HepG2 (cell line): ENCODE data around the gene VEGFA. TPM values are rescaled to one million over a fixed set of nuclear protein-coding genes. Genes with fewer than 3 reads are reported as not detected.

Experiments
- ARHGAP35 ChIP-seq: sonication (generic); formaldehyde crosslinking; IDR thresholded peaks from 2 replicates; pipeline ENCODE4 v1.9.0; 2022; ENCODE audit warnings: mild to moderate bottlenecking, inconsistent platforms, moderate library complexity, missing genetic modification reagents, borderline replicate concordance
- ARNTL ChIP-seq: sonication (generic); formaldehyde crosslinking; IDR thresholded peaks from 2 replicates; pipeline ENCODE4 v1.4.0; 2020; ENCODE audit warnings: mild to moderate bottlenecking, missing genetic modification reagents
- HMGXB4 ChIP-seq, 2 experiments: sonication (generic) in 1 of 2; formaldehyde crosslinking in 1 of 2; IDR thresholded peaks; 2 replicates each; pipeline versions ENCODE4 v1.4.0 to v1.6.1; 2018 to 2020; ENCODE audit warnings: missing genetic modification reagents in 2 of 2, borderline replicate concordance in 1 of 2, low read depth in 1 of 2, mild to moderate bottlenecking in 1 of 2, missing biosample characterization in 1 of 2
- KDM1A ChIP-seq: IDR thresholded peaks from 2 replicates; pipeline ENCODE4 v1.6.1; 2016; ENCODE audit warnings: missing compliant biosample characterization
- MLXIP ChIP-seq: sonication (generic); formaldehyde crosslinking; IDR thresholded peaks from 2 replicates; pipeline ENCODE4 v1.9.0; 2021; ENCODE audit warnings: missing genetic modification reagents, borderline replicate concordance
- POLR2AphosphoS5 ChIP-seq: IDR thresholded peaks from 2 replicates; pipeline ENCODE4 v1.6.1; 2012; ENCODE audit warnings: low read depth, low read length
- SAP130 ChIP-seq: IDR thresholded peaks from 2 replicates; pipeline ENCODE4 v1.6.1; 2016; ENCODE audit warnings: low read depth
- SMAD1 ChIP-seq: sonication (generic); formaldehyde crosslinking; IDR thresholded peaks from 2 replicates; pipeline ENCODE4 v1.4.0; 2020; ENCODE audit warnings: missing genetic modification reagents, low read depth, mild to moderate bottlenecking, borderline replicate concordance
- ZFP90 ChIP-seq: sonication (generic); formaldehyde crosslinking; IDR thresholded peaks from 2 replicates; pipeline ENCODE4 v1.8.0; 2022; ENCODE audit warnings: missing genetic modification reagents, mild to moderate bottlenecking, inconsistent platforms, borderline replicate concordance
- ZNF639 ChIP-seq: conservative IDR thresholded peaks from 2 replicates; pipeline ENCODE4 v1.6.1; 2018; ENCODE audit warnings: missing genetic modification reagents
- polyA plus RNA-seq, 8 experiments: library from polyadenylated mRNA; depleted of rRNA in 3 of 8; stranded (reverse) in 7 of 8; unstranded in 1 of 8; fragments of >200 nt; fragmentation: Illumina TruSeq in 4 of 8; extraction: Trizol in 4 of 8; gene quantifications; 2 replicates each; pipeline versions ENCODE4 v1.2.1 to v1.2.3, GENCODE V29; 2011 to 2016; ENCODE audit warnings: low read depth in 4 of 8, missing spikeins in 1 of 8, mixed read lengths in 1 of 8; ENCODE audit not compliant: insufficient read depth in 1 of 8
- total RNA-seq, 5 experiments: library from RNA; depleted of rRNA; stranded (reverse); fragments of >200 nt; fragmentation: Illumina TruSeq; extraction: Trizol; gene quantifications; 2 replicates each; pipeline ENCODE4 v1.2.3, GENCODE V29; 2016; ENCODE audit warnings: low read depth in 1 of 5
- TF ChIP-seq, protein P1 (sequence below): IDR thresholded peaks from 2 replicates; pipeline ENCODE4 v1.4.0; 2020; ENCODE audit warnings: mild to moderate bottlenecking, missing genetic modification reagents
- TF ChIP-seq, protein P2 (sequence below): sonication (generic); formaldehyde crosslinking; IDR thresholded peaks from 2 replicates; pipeline ENCODE4 v1.5.0; 2020; ENCODE audit warnings: mild to moderate bottlenecking, missing genetic modification reagents, borderline replicate concordance

Gene VEGFA
- total and polyA plus RNA-seq, 2 of the 13 experiments (the other 11 are each of a cell fraction or from before 2014, with no cell fraction given) = 68.1 to 629 TPM

GRCh38 chr6:43807228-43808061, 37.4 kb downstream of the VEGFA start (continued):
- TF ChIP-seq, protein P1, sequence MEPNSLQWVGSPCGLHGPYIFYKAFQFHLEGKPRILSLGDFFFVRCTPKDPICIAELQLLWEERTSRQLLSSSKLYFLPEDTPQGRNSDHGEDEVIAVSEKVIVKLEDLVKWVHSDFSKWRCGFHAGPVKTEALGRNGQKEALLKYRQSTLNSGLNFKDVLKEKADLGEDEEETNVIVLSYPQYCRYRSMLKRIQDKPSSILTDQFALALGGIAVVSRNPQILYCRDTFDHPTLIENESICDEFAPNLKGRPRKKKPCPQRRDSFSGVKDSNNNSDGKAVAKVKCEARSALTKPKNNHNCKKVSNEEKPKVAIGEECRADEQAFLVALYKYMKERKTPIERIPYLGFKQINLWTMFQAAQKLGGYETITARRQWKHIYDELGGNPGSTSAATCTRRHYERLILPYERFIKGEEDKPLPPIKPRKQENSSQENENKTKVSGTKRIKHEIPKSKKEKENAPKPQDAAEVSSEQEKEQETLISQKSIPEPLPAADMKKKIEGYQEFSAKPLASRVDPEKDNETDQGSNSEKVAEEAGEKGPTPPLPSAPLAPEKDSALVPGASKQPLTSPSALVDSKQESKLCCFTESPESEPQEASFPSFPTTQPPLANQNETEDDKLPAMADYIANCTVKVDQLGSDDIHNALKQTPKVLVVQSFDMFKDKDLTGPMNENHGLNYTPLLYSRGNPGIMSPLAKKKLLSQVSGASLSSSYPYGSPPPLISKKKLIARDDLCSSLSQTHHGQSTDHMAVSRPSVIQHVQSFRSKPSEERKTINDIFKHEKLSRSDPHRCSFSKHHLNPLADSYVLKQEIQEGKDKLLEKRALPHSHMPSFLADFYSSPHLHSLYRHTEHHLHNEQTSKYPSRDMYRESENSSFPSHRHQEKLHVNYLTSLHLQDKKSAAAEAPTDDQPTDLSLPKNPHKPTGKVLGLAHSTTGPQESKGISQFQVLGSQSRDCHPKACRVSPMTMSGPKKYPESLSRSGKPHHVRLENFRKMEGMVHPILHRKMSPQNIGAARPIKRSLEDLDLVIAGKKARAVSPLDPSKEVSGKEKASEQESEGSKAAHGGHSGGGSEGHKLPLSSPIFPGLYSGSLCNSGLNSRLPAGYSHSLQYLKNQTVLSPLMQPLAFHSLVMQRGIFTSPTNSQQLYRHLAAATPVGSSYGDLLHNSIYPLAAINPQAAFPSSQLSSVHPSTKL (CRISPR knock-in tag) = peak; percentile 50; the same call in 1 of the 2 replicates
- TF ChIP-seq, protein P2, sequence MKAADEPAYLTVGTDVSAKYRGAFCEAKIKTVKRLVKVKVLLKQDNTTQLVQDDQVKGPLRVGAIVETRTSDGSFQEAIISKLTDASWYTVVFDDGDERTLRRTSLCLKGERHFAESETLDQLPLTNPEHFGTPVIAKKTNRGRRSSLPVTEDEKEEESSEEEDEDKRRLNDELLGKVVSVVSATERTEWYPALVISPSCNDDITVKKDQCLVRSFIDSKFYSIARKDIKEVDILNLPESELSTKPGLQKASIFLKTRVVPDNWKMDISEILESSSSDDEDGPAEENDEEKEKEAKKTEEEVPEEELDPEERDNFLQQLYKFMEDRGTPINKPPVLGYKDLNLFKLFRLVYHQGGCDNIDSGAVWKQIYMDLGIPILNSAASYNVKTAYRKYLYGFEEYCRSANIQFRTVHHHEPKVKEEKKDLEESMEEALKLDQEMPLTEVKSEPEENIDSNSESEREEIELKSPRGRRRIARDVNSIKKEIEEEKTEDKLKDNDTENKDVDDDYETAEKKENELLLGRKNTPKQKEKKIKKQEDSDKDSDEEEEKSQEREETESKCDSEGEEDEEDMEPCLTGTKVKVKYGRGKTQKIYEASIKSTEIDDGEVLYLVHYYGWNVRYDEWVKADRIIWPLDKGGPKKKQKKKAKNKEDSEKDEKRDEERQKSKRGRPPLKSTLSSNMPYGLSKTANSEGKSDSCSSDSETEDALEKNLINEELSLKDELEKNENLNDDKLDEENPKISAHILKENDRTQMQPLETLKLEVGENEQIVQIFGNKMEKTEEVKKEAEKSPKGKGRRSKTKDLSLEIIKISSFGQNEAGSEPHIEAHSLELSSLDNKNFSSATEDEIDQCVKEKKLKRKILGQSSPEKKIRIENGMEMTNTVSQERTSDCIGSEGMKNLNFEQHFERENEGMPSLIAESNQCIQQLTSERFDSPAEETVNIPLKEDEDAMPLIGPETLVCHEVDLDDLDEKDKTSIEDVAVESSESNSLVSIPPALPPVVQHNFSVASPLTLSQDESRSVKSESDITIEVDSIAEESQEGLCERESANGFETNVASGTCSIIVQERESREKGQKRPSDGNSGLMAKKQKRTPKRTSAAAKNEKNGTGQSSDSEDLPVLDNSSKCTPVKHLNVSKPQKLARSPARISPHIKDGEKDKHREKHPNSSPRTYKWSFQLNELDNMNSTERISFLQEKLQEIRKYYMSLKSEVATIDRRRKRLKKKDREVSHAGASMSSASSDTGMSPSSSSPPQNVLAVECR = peak; percentile 32; the same call in 1 of the 2 replicates
- TF ChIP-seq ZFP90 (CRISPR knock-in tag) = no peak
- no peak for TF ChIP-seq ZNF639 (CRISPR knock-in tag)
- TF ChIP-seq MLXIP = no peak
- TF ChIP-seq ARNTL (CRISPR knock-in tag) = peak; percentile 65; the same call in 1 of the 2 replicates
- no peak for TF ChIP-seq SMAD1 (CRISPR knock-in tag)
- peak; percentile 14; the same call in 1 of the 2 replicates for TF ChIP-seq ARHGAP35
- TF ChIP-seq HMGXB4 (CRISPR knock-in tag; IDR thresholded peaks at IDR 0.05; ENCODE audit: borderline replicate concordance in 1 of 2, low read depth in 1 of 2) = peak in 1 of 2 experiments; percentile 54; a peak in 1 of 4 replicates
- TF ChIP-seq SAP130 (CRISPR knock-in tag) = peak; percentile 50
- TF ChIP-seq KDM1A = peak; percentile 5; the same call in 1 of the 2 replicates
- peak; percentile 28; the same call in 1 of the 2 replicates for TF ChIP-seq POLR2AphosphoS5
